Stimulated activated CD8-positive, alpha-beta memory T cell treated with anti-CD3 and anti-CD28 coated beads, Interleukin-4, amount 100 ng/mL, for 24 hours (primary cell): ENCODE data around the gene SERTAD2.

Experiments
- DNase-seq: peaks from one replicate; pipeline ENCODE4 v3.0.0-alpha.2; 2020; ENCODE audit warnings: low read depth

SERTAD2 gene

DNA sequence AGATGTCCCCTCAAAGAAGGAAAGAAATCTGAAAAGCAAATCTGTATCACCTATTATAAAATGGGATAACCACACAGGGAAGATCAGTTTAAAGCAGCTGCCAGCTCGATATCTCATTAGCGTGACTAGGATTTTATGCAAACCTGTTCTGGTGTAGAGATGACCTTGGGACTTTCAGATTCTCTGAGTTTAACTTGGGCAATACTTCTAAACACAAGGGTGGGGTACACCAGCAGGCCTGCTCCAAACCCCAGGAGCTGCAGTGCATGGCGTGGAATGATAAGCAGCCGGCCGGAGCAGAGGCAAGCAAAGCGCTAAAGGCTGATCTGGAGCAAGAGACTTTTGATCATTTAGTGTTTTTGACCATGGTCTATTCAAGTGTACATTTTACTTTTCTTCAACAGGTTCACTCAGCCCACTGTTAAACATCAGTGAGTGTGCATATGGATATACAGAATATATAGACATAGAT lies 4.7 kb downstream of the SERTAD2 start:
- DNase-seq = no peak

GRCh38 chr2:64646007-64646880 lies 7.5 kb downstream of the SERTAD2 start:
- DNase-seq = peak; percentile 77

DNA sequence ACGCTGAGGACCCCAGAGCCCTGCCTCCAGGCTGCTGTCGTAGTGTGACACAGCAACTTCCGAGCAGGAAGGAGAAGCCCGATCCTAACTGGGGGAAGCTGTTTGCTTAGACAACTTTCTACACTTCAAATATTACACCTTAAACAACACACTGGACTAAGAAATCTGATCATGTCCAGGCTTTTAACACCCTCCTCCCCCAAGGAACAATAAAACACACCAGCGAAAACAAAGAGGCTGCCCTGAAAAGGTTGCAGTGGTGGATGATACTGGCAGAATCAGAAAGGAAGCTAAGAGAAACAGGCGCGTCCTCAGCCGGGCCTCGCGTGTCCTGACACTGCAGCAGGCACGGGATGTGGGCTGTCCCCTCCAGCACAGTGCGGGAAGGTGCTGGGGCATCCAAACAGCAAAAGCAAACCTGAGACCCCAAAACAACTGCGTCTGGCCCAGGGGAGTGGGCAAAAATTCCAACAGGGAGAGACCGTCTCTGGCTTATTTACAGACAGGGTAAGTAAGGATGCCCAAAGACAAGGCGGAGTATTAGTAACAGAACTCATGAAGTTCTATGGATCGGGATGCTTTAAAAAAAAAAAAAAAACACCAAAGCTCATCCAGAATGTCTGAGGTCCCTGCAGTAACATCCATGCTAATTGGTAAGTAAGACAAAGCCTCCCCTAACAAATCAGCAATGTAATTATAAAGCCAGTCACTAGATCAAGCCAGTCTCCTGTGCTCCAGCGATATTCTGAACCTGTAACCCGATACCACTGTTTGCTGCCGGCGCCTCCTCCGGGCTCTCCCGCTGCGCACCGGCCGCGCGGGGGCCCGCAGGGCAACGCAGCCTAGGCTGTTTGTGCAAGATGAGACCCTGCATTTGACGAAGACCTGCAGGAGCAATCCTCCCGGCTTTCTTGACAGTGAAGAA lies 9.0 kb downstream of the SERTAD2 start:
- peak; percentile 53 for DNase-seq

- DNase-seq = no peak
These were observed 9.8 kb downstream of the SERTAD2 start for GRCh38 chr2:64643838-64644457.

DNA sequence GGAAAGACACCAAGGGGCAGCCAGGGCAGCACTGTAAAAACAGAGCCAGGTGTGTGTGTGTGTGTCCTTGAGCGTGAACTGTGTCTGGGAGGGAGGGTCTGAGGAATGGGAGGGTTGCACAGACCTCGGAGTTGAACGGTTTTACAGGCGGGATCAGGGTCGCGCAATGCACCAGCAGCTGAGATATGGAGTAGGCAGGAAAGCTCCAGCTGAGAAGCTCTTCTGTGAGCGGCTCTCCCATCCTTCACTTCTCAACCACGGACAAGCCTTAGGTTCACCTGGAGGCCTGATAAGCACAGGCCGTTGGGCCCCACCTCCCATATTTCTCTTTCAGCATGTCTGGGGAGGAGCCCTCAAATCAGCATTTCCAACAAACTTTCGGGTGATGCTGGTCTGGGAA lies 12.1 kb downstream of the SERTAD2 start:
- DNase-seq = no peak

- DNase-seq = no peak
These were observed 13.3 kb downstream of the SERTAD2 start for GRCh38 chr2:64640153-64641044.

GRCh38 chr2:64639691-64640090 lies 14.0 kb downstream of the SERTAD2 start:
- DNase-seq = no peak

- DNase-seq = no peak
These were observed 15.1 kb downstream of the SERTAD2 start for GRCh38 chr2:64638502-64639120.

- DNase-seq = no peak
These were observed 15.8 kb downstream of the SERTAD2 start for GRCh38 chr2:64637931-64638330.

DNA sequence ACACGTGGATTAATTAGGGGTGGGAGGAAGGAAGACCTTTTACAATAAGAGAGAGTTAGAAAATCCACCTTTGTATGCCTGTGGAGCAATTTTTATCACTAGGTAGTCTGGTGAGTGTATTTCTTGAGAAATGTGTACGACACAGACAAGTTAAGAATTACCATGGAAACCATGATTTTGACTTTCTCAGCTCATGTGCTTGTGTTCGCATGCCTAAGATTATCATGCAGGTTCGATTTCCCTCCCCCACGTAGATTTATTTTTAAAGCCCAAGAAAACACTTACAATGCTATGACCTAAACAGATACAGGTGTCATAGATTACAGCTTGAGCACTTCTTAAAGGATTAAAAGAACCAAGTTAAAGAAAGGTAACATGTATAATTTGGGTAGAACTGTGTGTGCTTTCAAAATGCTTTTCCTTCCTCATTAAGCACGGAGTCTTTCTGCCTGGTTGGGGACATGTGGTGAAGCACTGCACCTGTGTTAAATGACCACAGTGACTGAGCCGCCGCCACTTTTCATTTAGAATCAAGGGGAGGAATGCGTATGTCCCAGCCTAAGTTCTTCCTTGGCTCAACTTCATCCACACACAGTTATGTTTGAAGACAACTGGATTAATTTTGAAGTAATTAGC lies 16.6 kb downstream of the SERTAD2 start:
- no peak for DNase-seq

DNA sequence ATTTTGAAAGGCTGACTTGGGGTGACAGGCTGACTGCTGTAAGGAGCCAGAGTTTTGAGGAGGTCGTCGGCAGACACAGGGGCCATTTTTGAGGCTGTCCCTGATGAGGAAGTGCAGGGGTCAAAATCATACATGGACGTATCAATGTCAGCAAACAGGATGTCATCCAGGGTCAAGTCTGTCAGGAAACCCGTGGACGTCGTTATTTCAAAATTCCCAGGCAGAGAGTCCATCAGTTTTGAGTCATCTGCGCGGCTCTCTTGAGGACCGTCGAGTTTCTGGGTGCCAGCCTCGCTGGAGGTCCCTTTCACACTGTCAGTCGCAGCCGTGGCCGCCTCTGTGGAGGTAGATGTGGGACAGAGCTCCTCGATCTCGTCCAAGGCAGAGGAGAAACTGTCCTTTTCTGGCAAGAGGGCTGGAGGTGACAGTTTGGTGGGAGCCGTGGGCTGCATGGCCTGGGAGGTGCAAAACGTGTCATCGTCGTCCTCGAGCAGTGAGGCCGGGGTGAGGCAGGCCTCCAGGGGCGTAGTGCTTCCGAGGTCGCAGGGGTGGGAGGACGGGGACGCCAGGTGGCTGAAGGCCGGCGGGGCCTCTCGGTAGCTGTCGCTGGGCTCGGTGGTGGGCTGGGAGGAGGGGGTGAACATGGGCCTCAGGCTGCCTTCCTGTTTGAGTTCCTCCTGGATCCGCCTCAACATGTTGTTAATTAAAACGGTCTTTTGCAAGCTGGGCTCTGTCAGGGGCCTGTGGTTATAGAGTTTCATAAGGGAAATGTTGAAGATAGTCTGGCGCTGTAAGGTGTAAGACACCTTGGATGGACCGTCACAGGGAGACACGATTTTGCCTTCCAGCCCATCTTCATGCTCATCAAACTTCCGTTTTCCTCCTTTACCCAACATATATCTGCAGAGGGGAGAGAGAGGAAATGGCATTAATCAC lies 17.5 kb downstream of the SERTAD2 start:
- DNase-seq = no peak

DNA sequence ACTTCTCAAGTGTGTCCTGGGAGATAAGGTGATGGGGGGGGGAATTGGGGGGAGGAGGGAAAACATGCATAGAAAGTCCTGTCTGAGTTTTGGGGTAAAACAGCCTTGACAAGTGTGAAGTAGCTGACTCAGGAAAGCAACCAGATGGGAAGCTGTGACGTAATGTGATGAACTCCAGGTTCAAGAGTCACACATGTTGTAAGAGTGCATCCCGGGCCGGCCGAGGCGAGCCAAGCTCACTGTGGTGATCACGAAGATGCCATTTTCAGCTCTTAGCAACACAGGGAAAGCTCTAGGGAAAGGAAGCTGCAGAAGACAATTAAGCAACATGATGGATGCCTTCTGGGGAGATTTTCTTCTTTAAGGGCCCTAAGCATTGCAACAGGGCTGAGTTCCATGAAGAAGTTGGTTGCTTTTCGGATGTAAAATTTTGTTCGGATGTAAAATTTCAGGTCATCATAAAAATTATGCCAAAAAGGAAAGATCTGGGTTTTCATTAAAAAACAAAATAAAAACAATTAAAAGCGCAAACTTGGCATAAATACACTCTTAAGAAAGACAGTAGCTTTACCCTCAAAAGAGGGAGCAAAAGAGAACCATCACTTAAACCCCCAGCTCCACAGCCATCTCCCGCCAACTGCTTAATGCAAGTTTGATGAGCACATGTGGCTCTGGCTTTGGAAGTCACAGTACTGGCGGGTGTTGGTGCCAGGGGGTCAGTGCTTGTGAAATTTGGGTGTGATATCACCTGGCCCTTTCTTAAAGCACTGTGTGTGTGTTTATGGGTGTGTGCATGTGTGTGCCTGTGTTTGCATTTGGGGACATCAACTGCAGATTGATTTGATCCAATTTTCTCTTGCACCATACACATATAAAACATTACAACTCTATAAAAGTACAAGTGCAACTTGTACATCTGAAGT lies 19.1 kb downstream of the SERTAD2 start:
- DNase-seq = no peak

DNA sequence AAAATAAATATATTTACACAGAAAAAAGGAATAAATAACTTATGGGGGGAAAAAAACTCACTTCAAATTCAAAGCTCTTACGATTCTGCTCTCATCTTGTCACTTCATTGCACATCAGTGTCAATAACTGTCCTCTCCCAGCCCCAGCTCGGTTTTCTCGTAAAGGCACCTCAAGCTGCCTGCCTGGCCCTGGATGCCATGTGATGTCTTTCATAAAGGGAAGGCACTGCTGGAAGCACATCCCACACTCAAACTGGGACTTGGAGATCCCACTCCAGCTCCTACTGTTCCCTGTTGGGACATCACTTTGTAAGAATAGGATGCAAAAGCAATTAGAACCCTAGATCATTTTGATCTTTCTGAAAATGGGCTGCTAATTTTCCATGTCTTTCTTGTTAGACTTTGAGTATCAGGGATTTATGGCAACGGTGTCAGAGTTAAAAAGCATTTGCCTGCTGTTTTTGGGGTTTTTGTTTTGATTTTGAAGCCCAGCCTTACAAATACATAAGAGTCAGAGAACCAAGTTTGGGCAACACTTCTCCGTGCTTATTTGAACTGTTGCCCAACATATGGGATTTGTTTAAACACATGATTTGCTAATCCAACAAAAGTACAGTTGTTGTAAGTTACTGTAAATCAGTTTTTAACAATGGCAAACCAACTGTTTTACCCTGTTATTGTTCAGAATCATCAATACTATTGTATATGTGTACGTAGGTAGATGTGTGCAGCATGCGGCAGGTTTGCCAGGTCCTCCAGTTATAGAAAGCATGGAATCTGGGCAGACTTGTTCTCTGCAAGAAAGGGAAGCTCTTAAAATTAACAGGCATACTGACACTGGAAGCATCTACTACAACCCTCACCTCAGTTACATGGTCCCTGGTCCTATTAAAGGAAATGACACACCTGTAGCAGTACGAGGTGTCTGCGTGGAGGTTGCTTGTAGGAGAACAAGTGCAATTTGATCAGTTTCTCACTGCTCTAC lies 20.6 kb downstream of the SERTAD2 start:
- DNase-seq = no peak

DNA sequence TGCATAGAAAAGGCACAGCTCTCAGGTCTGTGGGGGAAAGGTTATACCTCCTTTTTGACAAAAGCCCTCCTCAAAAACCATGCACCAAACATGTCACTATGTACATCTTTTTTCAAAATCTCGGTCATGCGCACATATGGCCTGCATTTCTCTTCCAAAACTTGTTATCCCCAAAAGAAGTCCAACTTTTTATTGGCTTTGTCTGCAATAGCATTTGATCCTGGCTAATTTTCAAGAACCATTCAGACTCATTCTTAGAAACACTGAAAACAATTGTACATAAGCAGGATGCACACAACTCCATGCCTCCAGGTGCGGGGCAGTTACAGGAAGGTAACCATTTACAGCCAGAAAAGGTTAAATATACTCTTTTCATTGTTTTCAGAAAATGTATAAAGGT lies 21.9 kb downstream of the SERTAD2 start:
- no peak for DNase-seq

- no peak for DNase-seq
These were observed 23.0 kb downstream of the SERTAD2 start for GRCh38 chr2:64630752-64631151.

DNA sequence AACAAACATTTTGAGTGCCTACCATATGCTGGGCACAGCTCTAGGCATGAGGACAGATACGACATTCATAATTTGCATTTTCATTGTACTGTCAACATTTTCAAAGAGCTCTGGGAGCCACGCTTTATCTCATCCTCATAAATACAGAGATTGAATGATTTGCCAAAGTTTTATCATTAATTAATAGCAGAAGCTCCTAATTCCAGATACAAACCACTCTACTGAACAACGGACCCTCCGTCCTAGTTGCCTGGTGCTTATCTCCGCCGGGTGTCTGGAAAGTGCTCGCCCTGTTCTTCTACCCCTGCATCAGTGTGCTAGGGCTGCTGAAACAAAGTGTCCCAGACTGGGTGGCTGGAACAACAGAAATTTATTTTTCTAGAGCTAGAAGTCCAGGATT lies 23.8 kb downstream of the SERTAD2 start:
- DNase-seq = no peak

DNA sequence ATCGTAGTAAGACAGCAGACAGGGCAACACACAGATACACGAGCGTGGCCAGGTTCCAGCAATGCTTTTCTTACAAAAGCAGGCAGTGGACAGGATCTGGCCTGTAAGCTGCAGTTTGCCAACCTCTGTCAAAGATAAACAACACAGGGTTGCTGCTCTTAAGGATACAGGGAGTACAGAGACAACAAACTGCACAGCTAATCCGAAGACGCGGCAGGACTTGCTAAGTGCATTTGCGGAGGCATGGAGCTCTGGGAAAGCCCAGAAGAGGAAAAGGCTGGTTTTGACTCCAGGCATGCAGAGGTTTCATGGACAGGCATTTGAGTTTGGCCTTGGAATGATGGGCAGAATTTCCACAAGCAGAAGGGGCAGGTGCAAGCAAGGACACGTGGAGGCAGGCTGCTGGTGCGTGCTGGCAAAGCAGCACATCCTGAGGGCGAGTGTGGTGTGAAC lies 24.4 kb downstream of the SERTAD2 start:
- no peak for DNase-seq
